HepG2 (cell line): ENCODE results near the gene KATNB1. TPM values are rescaled to one million over a fixed set of nuclear protein-coding genes. Genes with fewer than 3 reads are reported as not detected.

Experiments used
- CCAR2 ChIP-seq: fragments of 200-400 bp; formaldehyde crosslinking; optimal IDR thresholded peaks from 2 replicates; pipeline ENCODE3; 2018; ENCODE audit warnings: low read depth, mild to moderate bottlenecking, low read length, moderate library complexity
- CEBPG ChIP-seq: IDR thresholded peaks from 2 replicates; pipeline ENCODE4 v1.6.1; 2016
- JUNB ChIP-seq: sonication (generic); formaldehyde crosslinking; IDR thresholded peaks from 2 replicates; pipeline ENCODE4 v1.8.0; 2022; ENCODE audit warnings: missing genetic modification reagents, mild to moderate bottlenecking, borderline replicate concordance
- MYC ChIP-seq: sonication (generic); formaldehyde crosslinking; IDR thresholded peaks from 2 replicates; pipeline ENCODE4 v1.9.0; 2021; ENCODE audit warnings: missing genetic modification reagents, borderline replicate concordance
- NFYC ChIP-seq: IDR thresholded peaks from 2 replicates; pipeline ENCODE4 v1.6.1; 2016; ENCODE audit warnings: missing genetic modification reagents, missing compliant biosample characterization
- PHF5A ChIP-seq: IDR thresholded peaks from one replicate; pipeline ENCODE4 v1.6.1; 2018; ENCODE audit warnings: low read depth, missing genetic modification reagents; ENCODE audit not compliant: unreplicated experiment
- RAD21 ChIP-seq: fragments of 450-650 bp; formaldehyde crosslinking; IDR thresholded peaks from 2 replicates; pipeline ENCODE4 v1.5.0; 2020; ENCODE audit warnings: mild to moderate bottlenecking
- SSRP1 ChIP-seq: IDR thresholded peaks from 2 replicates; pipeline ENCODE4 v1.6.1; 2016; ENCODE audit warnings: control low read depth
- ZFP36L1 ChIP-seq: sonication (generic); formaldehyde crosslinking; IDR thresholded peaks from 2 replicates; pipeline ENCODE4 v1.8.0; 2022; ENCODE audit warnings: mild to moderate bottlenecking, missing genetic modification reagents, moderate library complexity
- ZFP62 ChIP-seq: sonication (generic); formaldehyde crosslinking; IDR thresholded peaks from 2 replicates; pipeline ENCODE4 v1.4.0; 2020; ENCODE audit warnings: missing genetic modification reagents
- ZNF343 ChIP-seq: sonication (generic); formaldehyde crosslinking; IDR thresholded peaks from 2 replicates; pipeline ENCODE4 v1.4.0; 2020; ENCODE audit warnings: mild to moderate bottlenecking, missing genetic modification reagents
- ZNF430 ChIP-seq: sonication (generic); formaldehyde crosslinking; IDR thresholded peaks from 2 replicates; pipeline ENCODE4 v1.9.0; 2021; ENCODE audit warnings: mild to moderate bottlenecking, missing genetic modification reagents
- ZNF496 ChIP-seq: sonication (generic); formaldehyde crosslinking; IDR thresholded peaks from 2 replicates; pipeline ENCODE4 v1.8.1; 2023; ENCODE audit warnings: mild to moderate bottlenecking, moderate library complexity, missing genetic modification reagents; ENCODE audit not compliant: insufficient replicate concordance
- ZNF7 ChIP-seq: IDR thresholded peaks from 2 replicates; pipeline ENCODE4 v1.6.1; 2016; ENCODE audit warnings: missing biosample characterization, missing genetic modification reagents
- ZNF878 ChIP-seq: sonication (generic); formaldehyde crosslinking; IDR thresholded peaks from 2 replicates; pipeline ENCODE4 v1.8.1; 2023; ENCODE audit warnings: mild to moderate bottlenecking, missing genetic modification reagents, moderate library complexity
- polyA plus RNA-seq, 8 experiments: library from polyadenylated mRNA; depleted of rRNA in 3 of 8; stranded (reverse) in 7 of 8; unstranded in 1 of 8; fragments of >200 nt; fragmentation: Illumina TruSeq in 4 of 8; extraction: Trizol in 4 of 8; gene quantifications; 2 replicates each; pipeline versions ENCODE4 v1.2.1 to v1.2.3, GENCODE V29; 2011 to 2016; ENCODE audit warnings: low read depth in 4 of 8, missing spikeins in 1 of 8, mixed read lengths in 1 of 8; ENCODE audit not compliant: insufficient read depth in 1 of 8
- total RNA-seq, 5 experiments: library from RNA; depleted of rRNA; stranded (reverse); fragments of >200 nt; fragmentation: Illumina TruSeq; extraction: Trizol; gene quantifications; 2 replicates each; pipeline ENCODE4 v1.2.3, GENCODE V29; 2016; ENCODE audit warnings: low read depth in 1 of 5
- TF ChIP-seq, protein P1 (sequence below): conservative IDR thresholded peaks from 2 replicates; pipeline ENCODE4 v1.6.1; 2018; ENCODE audit warnings: missing genetic modification reagents
- TF ChIP-seq, protein P2 (sequence below): IDR thresholded peaks from 2 replicates; pipeline ENCODE4 v1.6.1; 2016; ENCODE audit warnings: missing genetic modification reagents, missing compliant biosample characterization
- TF ChIP-seq, protein P3 (sequence below): sonication (generic); formaldehyde crosslinking; IDR thresholded peaks from 2 replicates; pipeline ENCODE4 v1.5.0; 2020; ENCODE audit warnings: mild to moderate bottlenecking, missing genetic modification reagents
- TF ChIP-seq, protein P4 (sequence below): sonication (generic); formaldehyde crosslinking; IDR thresholded peaks from 2 replicates; pipeline ENCODE4 v1.4.0; 2020; ENCODE audit warnings: missing genetic modification reagents

KATNB1 gene
- total and polyA plus RNA-seq, 2 of the 13 experiments (the other 11 are each of a cell fraction or from before 2014, with no cell fraction given): 31.5 to 43.5 TPM

DNA sequence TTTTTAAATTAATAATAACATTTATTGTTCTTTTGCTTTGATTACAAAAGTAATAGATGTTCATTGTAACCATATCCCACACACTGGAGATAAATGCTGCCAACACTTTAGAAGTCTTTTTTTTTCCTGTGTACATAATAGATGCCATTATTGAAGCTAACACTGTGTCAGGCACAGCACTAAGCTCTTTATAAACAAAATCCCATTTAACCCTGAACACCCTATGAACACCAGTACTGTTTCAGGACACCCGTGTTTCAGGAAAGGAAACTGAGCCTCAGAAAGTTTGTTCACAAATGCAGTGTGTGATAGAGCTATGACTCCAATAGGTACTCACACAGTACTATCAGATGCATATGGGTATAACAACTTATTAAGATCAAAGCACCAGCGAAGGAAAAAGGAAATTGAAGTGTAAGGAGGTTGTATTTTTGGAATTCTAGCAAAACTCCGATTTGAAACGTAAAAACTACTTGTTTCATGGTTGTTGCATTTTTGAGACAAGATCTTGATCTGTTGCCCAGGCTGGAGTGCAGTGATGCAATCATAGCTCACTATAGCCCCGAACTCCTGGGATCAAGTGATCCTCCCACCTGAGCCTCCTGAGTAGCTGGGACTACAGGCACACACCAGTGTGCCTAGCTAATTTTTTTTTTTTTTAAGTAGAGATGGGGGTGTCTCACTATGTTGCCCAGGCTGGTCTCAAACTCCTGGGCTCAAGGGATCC is 68.7 kb downstream of the KATNB1 start (continued):
- TF ChIP-seq RAD21 (CRISPR knock-in tag) (no peak), CCAR2 (no peak), ZNF343 (CRISPR knock-in tag) (no peak), ZNF430 (CRISPR knock-in tag) (no peak), ZFP36L1 (no peak), CEBPG (peak; percentile 66), ZNF7 (peak; percentile 69; the same call in 1 of the 2 replicates), JUNB (CRISPR knock-in tag) (no peak), ZNF496 (CRISPR knock-in tag) (no peak), ZNF878 (CRISPR knock-in tag) (no peak), MYC (CRISPR knock-in tag) (no peak), NFYC (CRISPR knock-in tag) (no peak), PHF5A (CRISPR knock-in tag) (no peak), SSRP1 (CRISPR knock-in tag) (no peak), ZFP62 (no peak)
- TF ChIP-seq, protein P1, sequence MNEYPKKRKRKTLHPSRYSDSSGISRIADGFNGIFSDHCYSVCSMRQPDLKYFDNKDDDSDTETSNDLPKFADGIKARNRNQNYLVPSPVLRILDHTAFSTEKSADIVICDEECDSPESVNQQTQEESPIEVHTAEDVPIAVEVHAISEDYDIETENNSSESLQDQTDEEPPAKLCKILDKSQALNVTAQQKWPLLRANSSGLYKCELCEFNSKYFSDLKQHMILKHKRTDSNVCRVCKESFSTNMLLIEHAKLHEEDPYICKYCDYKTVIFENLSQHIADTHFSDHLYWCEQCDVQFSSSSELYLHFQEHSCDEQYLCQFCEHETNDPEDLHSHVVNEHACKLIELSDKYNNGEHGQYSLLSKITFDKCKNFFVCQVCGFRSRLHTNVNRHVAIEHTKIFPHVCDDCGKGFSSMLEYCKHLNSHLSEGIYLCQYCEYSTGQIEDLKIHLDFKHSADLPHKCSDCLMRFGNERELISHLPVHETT: no peak
- TF ChIP-seq, protein P2, sequence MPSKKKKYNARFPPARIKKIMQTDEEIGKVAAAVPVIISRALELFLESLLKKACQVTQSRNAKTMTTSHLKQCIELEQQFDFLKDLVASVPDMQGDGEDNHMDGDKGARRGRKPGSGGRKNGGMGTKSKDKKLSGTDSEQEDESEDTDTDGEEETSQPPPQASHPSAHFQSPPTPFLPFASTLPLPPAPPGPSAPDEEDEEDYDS: no peak
- TF ChIP-seq, protein P3, sequence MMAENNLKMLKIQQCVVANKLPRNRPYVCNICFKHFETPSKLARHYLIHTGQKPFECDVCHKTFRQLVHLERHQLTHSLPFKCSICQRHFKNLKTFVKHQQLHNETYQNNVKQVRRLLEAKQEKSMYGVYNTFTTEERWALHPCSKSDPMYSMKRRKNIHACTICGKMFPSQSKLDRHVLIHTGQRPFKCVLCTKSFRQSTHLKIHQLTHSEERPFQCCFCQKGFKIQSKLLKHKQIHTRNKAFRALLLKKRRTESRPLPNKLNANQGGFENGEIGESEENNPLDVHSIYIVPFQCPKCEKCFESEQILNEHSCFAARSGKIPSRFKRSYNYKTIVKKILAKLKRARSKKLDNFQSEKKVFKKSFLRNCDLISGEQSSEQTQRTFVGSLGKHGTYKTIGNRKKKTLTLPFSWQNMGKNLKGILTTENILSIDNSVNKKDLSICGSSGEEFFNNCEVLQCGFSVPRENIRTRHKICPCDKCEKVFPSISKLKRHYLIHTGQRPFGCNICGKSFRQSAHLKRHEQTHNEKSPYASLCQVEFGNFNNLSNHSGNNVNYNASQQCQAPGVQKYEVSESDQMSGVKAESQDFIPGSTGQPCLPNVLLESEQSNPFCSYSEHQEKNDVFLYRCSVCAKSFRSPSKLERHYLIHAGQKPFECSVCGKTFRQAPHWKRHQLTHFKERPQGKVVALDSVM: peak; percentile 63; the same call in 1 of the 2 replicates
- TF ChIP-seq, protein P4, sequence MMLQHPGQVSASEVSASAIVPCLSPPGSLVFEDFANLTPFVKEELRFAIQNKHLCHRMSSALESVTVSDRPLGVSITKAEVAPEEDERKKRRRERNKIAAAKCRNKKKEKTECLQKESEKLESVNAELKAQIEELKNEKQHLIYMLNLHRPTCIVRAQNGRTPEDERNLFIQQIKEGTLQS (CRISPR knock-in tag): peak; percentile 60; the same call in 1 of the 2 replicates
